ENCODE data around the gene TGFBR2. TPM values are rescaled to one million over a fixed set of nuclear protein-coding genes. Genes with fewer than 3 reads are reported as not detected.

TGFBR2 gene
- total RNA-seq, 1 donor from 2014 or later, result 289 TPM

DNA sequence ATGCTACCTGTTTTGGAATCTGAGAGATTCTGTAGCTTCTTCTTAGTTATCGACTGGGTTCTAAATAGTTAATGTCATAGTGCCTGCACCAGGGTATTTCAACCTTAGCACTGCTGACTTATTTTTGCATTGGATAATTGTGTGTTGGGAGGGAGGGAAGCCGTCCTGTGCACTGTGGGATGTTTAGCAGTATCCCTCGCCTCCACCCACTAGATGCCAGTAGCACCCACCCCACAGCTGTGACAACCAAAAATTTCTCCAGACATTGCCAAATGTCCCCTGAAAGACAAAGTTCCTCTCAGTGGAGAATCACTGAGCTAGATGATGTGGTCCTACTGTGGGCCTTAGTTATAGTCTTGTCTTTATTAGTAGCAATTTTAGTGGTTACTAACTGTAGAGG is 88.3 kb downstream of the TGFBR2 start:
- Histone ChIP-seq H3K27me3 (ENCODE audit: low read depth) (no peaks in the 10 kb centered on the region), H3K27ac (no peak overlapping the region), H3K4me1 (peaks cover 40% of the 10 kb centered on the region), H3K4me3 (no peak overlapping the region), H3K9me3 (no peaks in the 10 kb centered on the region), H3K36me3 (peaks cover 73% of the 10 kb centered on the region)
- intact Hi-C loops (cut with DNase I), result no loop called here
- TF ChIP-seq, protein P1, sequence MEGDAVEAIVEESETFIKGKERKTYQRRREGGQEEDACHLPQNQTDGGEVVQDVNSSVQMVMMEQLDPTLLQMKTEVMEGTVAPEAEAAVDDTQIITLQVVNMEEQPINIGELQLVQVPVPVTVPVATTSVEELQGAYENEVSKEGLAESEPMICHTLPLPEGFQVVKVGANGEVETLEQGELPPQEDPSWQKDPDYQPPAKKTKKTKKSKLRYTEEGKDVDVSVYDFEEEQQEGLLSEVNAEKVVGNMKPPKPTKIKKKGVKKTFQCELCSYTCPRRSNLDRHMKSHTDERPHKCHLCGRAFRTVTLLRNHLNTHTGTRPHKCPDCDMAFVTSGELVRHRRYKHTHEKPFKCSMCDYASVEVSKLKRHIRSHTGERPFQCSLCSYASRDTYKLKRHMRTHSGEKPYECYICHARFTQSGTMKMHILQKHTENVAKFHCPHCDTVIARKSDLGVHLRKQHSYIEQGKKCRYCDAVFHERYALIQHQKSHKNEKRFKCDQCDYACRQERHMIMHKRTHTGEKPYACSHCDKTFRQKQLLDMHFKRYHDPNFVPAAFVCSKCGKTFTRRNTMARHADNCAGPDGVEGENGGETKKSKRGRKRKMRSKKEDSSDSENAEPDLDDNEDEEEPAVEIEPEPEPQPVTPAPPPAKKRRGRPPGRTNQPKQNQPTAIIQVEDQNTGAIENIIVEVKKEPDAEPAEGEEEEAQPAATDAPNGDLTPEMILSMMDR (IDR thresholded peaks at IDR 0.05), result no peak
- ATAC-seq (no peak), DNase-seq (no peak)

DNA sequence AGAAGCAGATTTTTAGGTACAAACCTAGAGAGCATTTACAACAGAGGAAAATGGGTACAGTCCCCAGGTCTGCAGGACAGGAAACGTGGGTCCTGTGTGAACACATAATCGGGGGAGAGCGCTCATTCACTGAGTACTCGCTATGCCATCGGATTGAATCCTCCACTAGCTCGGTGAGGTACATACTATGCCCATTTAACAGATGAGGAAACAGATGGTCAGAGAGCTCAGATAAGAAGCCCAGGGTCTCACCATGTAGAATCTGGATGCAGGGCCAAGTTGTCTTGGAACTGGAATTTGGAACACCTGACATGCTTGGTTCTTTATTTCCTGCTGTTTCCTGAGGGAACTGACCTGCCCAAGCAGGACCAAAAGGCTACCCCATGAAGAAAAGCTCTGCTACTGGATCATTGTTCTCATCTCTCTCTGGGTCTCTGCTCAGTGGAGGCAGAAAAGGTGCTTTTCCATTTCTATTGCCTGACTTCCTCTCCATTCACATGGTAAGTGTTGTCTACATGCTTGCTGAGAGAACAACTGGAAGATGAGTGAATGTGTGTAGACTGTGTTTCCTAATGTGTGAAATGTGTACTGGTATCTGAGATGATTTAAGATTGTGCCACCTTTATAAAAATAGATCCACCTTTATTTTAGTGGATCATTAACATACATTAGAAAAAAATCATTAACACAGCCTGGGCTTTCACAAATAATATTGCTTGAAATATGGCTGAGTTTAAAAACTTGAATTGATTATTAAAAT is 89.1 kb downstream of the TGFBR2 start:
- no peaks in the 10 kb centered on the region for H3K27me3 ChIP-seq (ENCODE audit: low read depth)
- H3K27ac ChIP-seq, result no peak overlapping the region
- ATAC-seq, result no peak
- H3K4me3 ChIP-seq, result no peak overlapping the region
- peaks cover 32% of the 10 kb centered on the region for H3K4me1 ChIP-seq
- peaks cover 65% of the 10 kb centered on the region for H3K36me3 ChIP-seq
- TF ChIP-seq, protein P1 (IDR thresholded peaks at IDR 0.05), result no peak
- H3K9me3 ChIP-seq, result no peaks in the 10 kb centered on the region
- no peak for DNase-seq
- intact Hi-C loops (cut with DNase I), result no loop called here

DNA sequence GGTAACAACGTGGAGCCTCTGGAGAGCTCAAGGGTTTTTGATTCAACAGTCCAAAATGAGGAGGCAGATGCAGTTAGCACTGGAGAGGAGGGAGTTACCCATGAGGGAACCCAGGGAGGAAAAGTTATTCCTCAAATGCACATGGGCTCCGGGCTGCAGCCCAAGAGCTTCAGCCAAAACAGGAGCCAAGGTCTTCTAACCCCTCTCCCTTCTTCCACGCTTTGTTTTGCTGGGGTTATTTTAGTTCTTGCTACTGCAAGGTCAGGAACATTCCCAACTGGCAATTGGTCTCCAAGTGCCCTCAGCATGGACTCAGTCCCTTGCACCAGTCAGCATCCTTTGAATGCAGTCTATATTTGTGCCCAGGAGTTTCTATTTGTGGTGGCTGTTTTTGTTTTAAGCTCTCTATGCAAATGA is 90.0 kb downstream of the TGFBR2 start:
- Histone ChIP-seq H3K4me1 (peaks cover 24% of the 10 kb centered on the region), H3K36me3 (peaks cover 56% of the 10 kb centered on the region), H3K9me3 (no peaks in the 10 kb centered on the region), H3K27me3 (ENCODE audit: low read depth) (no peaks in the 10 kb centered on the region), H3K27ac (no peak overlapping the region), H3K4me3 (no peak overlapping the region)
- ATAC-seq (no peak), DNase-seq (no peak)
- TF ChIP-seq, protein P1 (IDR thresholded peaks at IDR 0.05), result no peak
- intact Hi-C loops (cut with DNase I), result no loop called here

DNA sequence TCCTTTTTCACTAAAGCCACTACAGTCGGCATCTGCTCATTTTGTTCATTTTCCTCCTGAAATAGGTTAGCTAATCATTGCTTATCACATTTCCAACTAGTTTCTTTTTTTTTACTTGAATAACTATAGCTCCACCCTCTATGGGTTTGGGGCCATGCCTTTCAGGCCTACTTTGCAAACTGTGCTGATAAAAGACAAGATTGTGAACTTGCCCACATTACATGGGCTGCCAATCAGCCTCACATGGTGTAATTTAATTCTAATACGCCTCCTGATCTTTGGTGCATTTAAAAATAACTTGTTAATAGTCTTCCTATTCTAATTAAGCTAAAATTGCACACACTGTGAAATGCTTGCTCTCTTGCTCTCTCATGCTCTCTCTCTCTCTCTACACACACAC is 90.5 kb downstream of the TGFBR2 start:
- ATAC-seq (no peak), DNase-seq (no peak)
- Histone ChIP-seq H3K27ac (no peak overlapping the region), H3K9me3 (no peaks in the 10 kb centered on the region), H3K4me3 (no peak overlapping the region), H3K36me3 (peaks cover 51% of the 10 kb centered on the region), H3K27me3 (ENCODE audit: low read depth) (no peaks in the 10 kb centered on the region), H3K4me1 (peaks cover 22% of the 10 kb centered on the region)
- TF ChIP-seq, protein P1 (IDR thresholded peaks at IDR 0.05), result no peak
- intact Hi-C loops (cut with DNase I), result no loop called here

DNA sequence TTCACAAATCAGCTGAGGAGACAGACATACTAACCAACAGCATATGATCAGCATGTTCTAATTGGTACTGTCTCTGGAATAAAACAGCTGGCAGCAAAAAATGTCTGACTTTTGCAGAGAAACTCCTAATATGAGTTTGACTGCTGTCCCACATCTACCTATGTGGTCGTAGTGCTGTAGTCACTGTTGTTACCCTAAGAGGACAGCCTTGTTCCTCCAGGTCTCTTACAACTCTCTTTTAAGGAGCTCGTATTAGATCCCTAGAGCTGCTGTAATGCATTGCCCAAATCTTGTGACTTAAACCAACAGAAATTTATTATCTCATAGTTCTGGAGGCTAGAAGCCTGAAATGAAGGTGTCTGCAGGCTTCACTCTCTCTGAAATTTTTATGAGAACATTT is 92.1 kb downstream of the TGFBR2 start:
- TF ChIP-seq, protein P1 (IDR thresholded peaks at IDR 0.05), result no peak
- Histone ChIP-seq H3K4me3 (no peak overlapping the region), H3K27me3 (ENCODE audit: low read depth) (no peaks in the 10 kb centered on the region), H3K36me3 (peaks cover 35% of the 10 kb centered on the region), H3K27ac (no peak overlapping the region), H3K9me3 (peaks cover 4% of the 10 kb centered on the region), H3K4me1 (peaks cover 11% of the 10 kb centered on the region)
- ATAC-seq, result no peak
- no peak for DNase-seq
- intact Hi-C loops (cut with DNase I), result no loop called here

Data from lower lobe of right lung (tissue), 2 donors.